ES-I3 (cell line): ENCODE measurements around the gene MRM2.
"Not testable (repeated sequence)": the region's sequence is repeated elsewhere in the genome, so short reads cannot be mapped to it uniquely, and the experiment has no call there.

ENCODE experiments used
- H3K36me3 ChIP-seq: 2 replicates; pipeline ENCODE4 v1.6.1; 2013; ENCODE audit warnings: mild to moderate bottlenecking, low read length, control low read depth, moderate library complexity; ENCODE audit not compliant: insufficient read depth
- H3K4me1 ChIP-seq: 2 replicates; pipeline ENCODE4 v1.6.1; 2013; ENCODE audit warnings: mild to moderate bottlenecking, control low read depth, low read length; ENCODE audit not compliant: insufficient read depth
- H3K9ac ChIP-seq: 2 replicates; pipeline ENCODE4 v1.6.1; 2013; ENCODE audit warnings: low read depth, mild to moderate bottlenecking, low read length, moderate library complexity
- H3K9me3 ChIP-seq: 2 replicates; pipeline ENCODE4 v1.6.1; 2013; ENCODE audit warnings: mild to moderate bottlenecking, low read length, moderate library complexity; ENCODE audit not compliant: control insufficient read depth, insufficient read depth

The MRM2 gene

DNA sequence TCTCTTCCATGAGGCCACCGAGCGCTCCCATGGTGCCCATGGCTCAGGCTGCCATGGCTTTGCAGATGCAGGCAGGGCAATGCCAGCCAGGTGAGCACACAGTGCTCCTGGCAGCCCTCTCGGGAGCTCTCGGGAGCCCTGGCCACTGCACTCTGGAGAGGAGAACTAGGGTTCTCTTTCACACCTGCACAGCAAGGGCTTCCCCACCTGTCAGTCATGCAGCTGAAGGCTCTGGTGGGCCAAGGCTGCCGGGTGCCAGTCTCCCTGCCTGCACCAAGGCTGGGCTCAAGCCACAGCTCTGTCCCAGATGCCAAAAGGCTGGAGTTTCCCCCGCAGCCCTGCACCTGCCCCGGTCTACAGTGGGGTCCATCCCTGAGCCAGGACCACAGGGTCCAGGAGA lies 32.7 kb upstream of the MRM2 start:
- no peak overlapping the region for H3K9ac ChIP-seq
- no peaks in the 10 kb centered on the region for H3K9me3 ChIP-seq
- peaks cover 3% of the 10 kb centered on the region; the same call in 1 of the 2 replicates for H3K36me3 ChIP-seq
- peaks cover 13% of the 10 kb centered on the region for H3K4me1 ChIP-seq

- Histone ChIP-seq H3K36me3 (peaks cover 3% of the 10 kb centered on the region; the same call in 1 of the 2 replicates), H3K9me3 (no peaks in the 10 kb centered on the region), H3K4me1 (peaks cover 15% of the 10 kb centered on the region), H3K9ac (no peak overlapping the region)
Observed at GRCh38 chr7:2273866-2274265, 31.9 kb upstream of the MRM2 start.

GRCh38 chr7:2272031-2272430 lies 30.0 kb upstream of the MRM2 start:
- peaks cover 15% of the 10 kb centered on the region for H3K4me1 ChIP-seq
- no peak overlapping the region for H3K9ac ChIP-seq
- peaks cover 3% of the 10 kb centered on the region; the same call in 1 of the 2 replicates for H3K36me3 ChIP-seq
- H3K9me3 ChIP-seq: no peaks in the 10 kb centered on the region

DNA sequence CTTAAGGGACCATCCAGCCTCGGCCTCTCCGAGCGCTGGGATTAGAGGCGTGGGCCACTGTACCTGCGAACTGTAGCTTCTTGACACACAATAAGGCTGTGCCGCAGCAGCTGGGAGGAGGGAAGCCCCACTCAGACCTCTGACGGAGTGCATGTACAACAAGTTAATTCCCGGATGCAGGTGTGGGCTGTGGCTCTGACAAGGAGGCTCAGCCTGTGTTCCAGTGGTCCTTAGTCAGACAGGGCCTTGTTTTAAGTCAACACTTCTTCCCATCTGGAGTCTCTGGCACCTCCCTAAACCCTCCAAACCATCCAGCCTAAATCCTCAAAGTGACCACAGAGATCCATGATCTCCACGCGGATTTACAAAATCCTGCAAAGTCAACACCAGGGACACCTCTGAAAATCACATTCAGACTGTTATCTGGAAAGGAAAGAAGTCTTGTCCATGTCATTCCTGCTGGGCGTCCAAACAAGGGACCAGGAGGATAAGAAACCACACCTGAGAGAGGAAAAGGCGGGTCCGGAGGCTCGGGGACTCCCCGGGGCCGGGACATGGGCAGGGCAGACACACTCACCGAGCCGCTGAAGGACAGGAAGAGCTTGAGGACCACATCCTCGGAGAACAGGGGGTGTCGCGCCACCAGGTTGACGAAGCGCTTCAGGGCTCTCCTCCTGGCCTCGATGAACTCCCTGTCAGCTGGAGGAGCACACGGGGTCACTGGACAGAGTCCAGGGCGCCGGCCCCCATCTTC lies 29.4 kb upstream of the MRM2 start:
- H3K4me1 ChIP-seq: peaks cover 15% of the 10 kb centered on the region
- peaks cover 5% of the 10 kb centered on the region for H3K36me3 ChIP-seq
- H3K9me3 ChIP-seq: 0 out of 2 replicates have a peak, but pooled peaks cover 3% of the 10 kb centered on the region
- no peak overlapping the region for H3K9ac ChIP-seq

- H3K4me1 ChIP-seq: peaks cover 15% of the 10 kb centered on the region
- H3K36me3 ChIP-seq: peaks cover 6% of the 10 kb centered on the region
- 0 out of 2 replicates have a peak, but pooled peaks cover 3% of the 10 kb centered on the region for H3K9me3 ChIP-seq
- H3K9ac ChIP-seq: no peak overlapping the region
Observed at GRCh38 chr7:2270495-2270894, 28.5 kb upstream of the MRM2 start.

DNA sequence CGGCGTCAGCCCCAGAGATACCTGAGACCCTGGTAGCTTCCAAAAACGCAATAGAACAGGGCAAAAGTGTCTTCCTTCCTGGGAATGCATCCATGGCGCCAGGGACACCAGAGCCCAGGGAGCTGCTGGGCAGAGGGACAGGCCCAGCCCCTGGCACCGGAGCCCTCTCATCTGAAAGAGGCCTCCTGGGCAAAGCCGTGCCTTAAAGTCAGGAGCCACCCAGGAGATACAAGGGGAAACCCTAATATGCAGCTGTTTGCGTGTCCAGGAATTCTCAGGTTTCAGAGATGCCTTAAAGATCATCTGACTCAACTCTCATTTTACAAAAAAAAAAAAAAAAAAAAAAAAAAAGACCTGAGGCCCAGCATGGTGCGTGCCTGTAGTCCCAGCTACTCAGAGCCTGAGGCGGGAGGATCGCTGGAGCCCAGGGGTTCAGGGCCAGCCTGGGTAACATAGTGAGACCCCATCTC lies 28.0 kb upstream of the MRM2 start:
- H3K4me1 ChIP-seq: peaks cover 15% of the 10 kb centered on the region
- H3K9ac ChIP-seq: no peak overlapping the region; the same call in 1 of the 2 replicates
- 0 out of 2 replicates have a peak, but pooled peaks cover 3% of the 10 kb centered on the region for H3K9me3 ChIP-seq

DNA sequence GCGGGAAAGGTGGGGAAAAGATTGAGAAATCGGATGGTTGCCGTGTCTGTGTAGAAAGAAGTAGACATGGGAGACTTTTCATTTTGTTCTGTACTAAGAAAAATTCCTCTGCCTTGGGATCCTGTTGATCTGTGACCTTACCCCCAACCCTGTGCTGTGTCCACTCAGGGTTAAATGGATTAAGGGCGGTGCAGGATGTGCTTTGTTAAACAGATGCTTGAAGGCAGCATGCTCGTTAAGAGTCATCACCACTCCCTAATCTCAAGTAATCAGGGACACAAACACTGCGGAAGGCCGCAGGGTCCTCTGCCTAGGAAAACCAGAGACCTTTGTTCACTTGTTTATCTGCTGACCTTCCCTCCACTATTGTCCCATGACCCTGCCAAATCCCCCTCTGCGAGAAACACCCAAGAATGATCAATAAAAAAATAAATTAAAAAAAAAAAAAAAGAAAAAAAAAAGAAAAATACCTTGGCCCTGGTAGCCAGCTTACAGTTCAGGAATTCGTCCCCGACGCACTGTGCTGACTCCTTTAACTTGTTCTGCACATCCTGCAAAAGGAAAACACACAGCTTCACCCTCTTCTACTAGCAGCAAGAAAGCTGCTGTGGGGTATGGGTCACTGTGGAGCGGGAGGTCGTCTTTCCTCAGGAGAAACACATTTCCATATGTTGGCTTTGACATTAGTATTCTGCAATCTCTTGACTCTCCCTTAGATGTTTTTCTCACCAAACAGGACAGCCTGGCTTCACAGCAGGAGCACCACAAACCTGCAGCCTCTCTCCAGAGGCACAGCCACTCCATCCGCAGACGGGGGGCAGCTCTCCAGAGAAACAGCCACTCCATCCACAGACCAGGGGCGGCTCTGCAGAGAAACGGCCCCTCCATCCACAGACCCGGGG lies 27.3 kb upstream of the MRM2 start:
- H3K36me3 ChIP-seq, H3K9ac ChIP-seq, H3K9me3 ChIP-seq: not testable (repeated sequence)
- peaks cover 15% of the 10 kb centered on the region for H3K4me1 ChIP-seq

More for the DNA sequence above, 28.0 kb upstream of the MRM2 start:
- peaks cover 6% of the 10 kb centered on the region for H3K36me3 ChIP-seq

DNA sequence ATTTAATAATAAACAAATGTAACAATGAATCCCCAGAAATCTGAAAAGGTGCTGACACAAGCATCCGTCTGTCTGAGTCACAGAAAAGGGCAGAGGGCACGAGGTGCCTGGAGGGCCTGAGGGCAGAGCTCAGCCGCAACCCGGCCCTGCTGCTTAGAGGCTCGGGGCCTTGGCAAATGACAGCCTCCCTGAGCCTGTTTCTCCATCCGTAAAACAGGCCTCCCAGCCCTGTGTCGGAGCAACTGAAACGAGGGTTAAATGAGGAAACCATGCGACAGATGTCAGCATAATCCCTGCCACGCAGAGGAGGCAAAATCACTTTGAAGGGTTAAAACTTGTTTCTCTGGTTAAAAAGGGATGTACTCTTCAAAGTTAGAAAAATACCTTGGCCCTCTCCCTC lies 24.9 kb upstream of the MRM2 start:
- Histone ChIP-seq H3K9me3 (0 out of 2 replicates have a peak, but pooled peaks cover 3% of the 10 kb centered on the region), H3K36me3 (peaks cover 11% of the 10 kb centered on the region; the same call in 1 of the 2 replicates), H3K4me1 (peaks cover 15% of the 10 kb centered on the region), H3K9ac (no peak overlapping the region)

DNA sequence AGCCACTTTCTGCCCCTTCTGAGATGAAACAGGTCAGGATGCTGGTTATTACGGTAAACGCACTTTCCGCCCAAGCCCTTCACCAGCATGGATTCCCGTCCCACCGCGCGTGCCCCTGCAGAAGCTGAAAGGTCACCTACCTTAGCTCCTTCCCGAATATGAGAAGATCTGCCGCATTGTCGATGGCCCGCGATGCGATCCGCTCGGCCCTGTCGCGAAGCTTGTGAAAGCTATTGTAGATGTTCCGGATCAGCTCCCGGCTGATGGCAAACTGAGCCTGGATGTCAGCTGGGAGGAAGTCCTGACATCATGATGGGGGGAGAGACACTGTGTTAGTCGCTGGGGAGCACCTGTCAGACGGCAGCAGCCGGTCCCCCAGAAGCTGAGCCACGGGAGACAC lies 22.2 kb upstream of the MRM2 start:
- Histone ChIP-seq H3K9ac (no peak overlapping the region), H3K36me3 (peaks cover 11% of the 10 kb centered on the region; the same call in 1 of the 2 replicates), H3K4me1 (no peaks in the 10 kb centered on the region), H3K9me3 (0 out of 2 replicates have a peak, but pooled peaks cover 3% of the 10 kb centered on the region)

DNA sequence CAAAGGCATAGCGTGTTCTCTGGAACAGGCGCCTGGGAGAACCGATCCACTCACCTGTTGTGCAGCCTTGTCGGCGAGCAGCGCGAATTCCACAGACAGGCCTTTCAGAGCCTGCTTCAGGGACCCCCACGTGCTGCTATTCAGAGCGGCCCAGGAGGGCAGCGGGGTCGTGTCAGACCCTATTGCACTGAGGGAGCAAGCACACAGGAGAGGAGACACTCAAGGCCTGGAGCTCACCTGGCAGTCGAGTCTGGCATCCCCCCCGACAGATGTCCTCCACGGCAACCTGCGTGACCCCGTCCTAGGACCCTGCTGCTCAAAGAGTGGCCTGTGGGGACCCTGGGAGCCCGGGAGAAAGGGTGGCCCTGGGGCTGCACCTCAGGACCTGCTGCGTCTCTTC lies 21.2 kb upstream of the MRM2 start:
- Histone ChIP-seq H3K9me3 (0 out of 2 replicates have a peak, but pooled peaks cover 3% of the 10 kb centered on the region), H3K36me3 (peaks cover 11% of the 10 kb centered on the region; the same call in 1 of the 2 replicates), H3K9ac (no peak overlapping the region), H3K4me1 (no peaks in the 10 kb centered on the region)

- no peak overlapping the region for H3K9ac ChIP-seq
Observed at GRCh38 chr7:2261611-2262010, 19.6 kb upstream of the MRM2 start.

DNA sequence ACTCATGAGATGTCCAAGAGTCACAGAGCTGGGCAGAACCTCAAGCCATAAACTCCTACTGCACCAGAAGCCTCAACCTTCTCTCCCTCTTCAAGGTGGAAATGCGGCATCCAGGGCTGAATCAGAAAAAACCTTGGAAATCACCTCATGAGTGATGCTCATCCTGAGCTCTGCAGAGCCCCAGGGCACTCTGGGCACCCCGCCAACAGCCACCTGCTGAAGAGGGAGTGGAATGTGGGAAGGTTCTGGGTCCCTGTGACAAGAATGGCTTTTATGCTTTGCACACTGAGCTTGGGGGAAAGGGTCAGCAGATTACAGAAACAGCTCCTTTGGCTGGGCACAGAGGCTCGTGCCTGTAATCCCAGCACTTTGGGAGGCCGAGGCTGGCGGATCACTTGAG lies 18.8 kb upstream of the MRM2 start:
- no peaks in the 10 kb centered on the region for H3K4me1 ChIP-seq
- no peaks in the 10 kb centered on the region for H3K9me3 ChIP-seq
- H3K9ac ChIP-seq: no peak overlapping the region
- peaks cover 9% of the 10 kb centered on the region; the same call in 1 of the 2 replicates for H3K36me3 ChIP-seq

More at GRCh38 chr7:2261611-2262010, 19.6 kb upstream of the MRM2 start:
- Histone ChIP-seq H3K9me3 (no peaks in the 10 kb centered on the region), H3K36me3 (peaks cover 10% of the 10 kb centered on the region; the same call in 1 of the 2 replicates), H3K4me1 (no peaks in the 10 kb centered on the region)

DNA sequence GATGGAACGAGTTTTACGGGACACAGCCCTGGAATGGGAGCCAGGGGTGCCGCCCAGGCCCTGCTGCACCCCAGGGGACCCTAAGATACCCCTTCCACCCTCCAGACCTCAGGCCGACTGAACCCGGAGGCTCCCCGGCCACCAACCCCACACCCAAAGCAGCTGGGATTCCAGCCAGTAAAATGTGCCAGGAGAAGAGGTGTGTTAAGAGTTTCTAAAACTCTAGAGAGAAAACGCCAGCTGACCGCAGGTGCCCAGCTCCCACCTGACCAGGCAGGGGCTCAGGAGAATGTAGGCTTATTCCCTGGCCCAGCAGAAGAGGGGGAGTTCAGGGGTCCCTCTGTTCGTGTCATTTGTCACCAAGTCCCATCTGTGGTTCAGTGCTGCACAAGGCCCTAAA lies 17.5 kb upstream of the MRM2 start:
- no peak overlapping the region for H3K9ac ChIP-seq
- H3K4me1 ChIP-seq: no peaks in the 10 kb centered on the region
- no peaks in the 10 kb centered on the region for H3K9me3 ChIP-seq
- H3K36me3 ChIP-seq: peaks cover 9% of the 10 kb centered on the region; the same call in 1 of the 2 replicates

- Histone ChIP-seq H3K4me1 (no peaks in the 10 kb centered on the region), H3K9me3 (no peaks in the 10 kb centered on the region), H3K9ac (no peak overlapping the region), H3K36me3 (peaks cover 5% of the 10 kb centered on the region)
Observed at GRCh38 chr7:2258661-2259365, 16.8 kb upstream of the MRM2 start.
